Measurements from ENCODE around the gene VILL. TPM values are rescaled to one million over a fixed set of nuclear protein-coding genes. Genes with fewer than 3 reads are reported as not detected.

The VILL gene
- total RNA-seq, 1 experiment from 2014 or later = 1.2 TPM

- no peak overlapping the region for H3K9ac ChIP-seq (ENCODE audit: low read length)
- CTCF ChIA-PET = no interaction called here
- H4K20me1 ChIP-seq (ENCODE audit: insufficient read depth) = no peaks in the 10 kb centered on the region
- H3K4me1 ChIP-seq (ENCODE audit: control insufficient read depth in 1 of 2, insufficient read depth in 2 of 2, low read length in 2 of 2) = peaks cover 14 to 45% of the 10 kb centered on the region in 2 experiments
- no TSS peak for BruUV-seq (replicated peaks)
- H2AFZ ChIP-seq (ENCODE audit: low read depth, low read length, poor library complexity, severe bottlenecking) = no peak overlapping the region
- H3K4me3 ChIP-seq (replicated peaks in 1 of 2; ENCODE audit: low read depth in 1 of 2, low read length in 2 of 2) = no peak overlapping the region
- H3K9me2 ChIP-seq (ENCODE audit: insufficient read depth) = no peaks in the 10 kb centered on the region
- DNase-seq (ENCODE audit: low read depth, low spot score) = no peak
- RAD21 ChIA-PET (ENCODE audit: low non-redundant PET in 1 of 2, low total read pairs in 2 of 2, uncharacterized antibody in 2 of 2, unreplicated experiment in 2 of 2) = no interaction called here
- H3K79me2 ChIP-seq (ENCODE audit: insufficient read depth, low read length) = no peaks in the 10 kb centered on the region
- no peak overlapping the region for H3K4me2 ChIP-seq (ENCODE audit: low read length)
- no peaks in the 10 kb centered on the region for H3K36me3 ChIP-seq (ENCODE audit: control insufficient read depth in 1 of 2, insufficient read depth in 2 of 2, low read length in 2 of 2)
- ATAC-seq = no peak
- no peaks in the 10 kb centered on the region for H3K27me3 ChIP-seq (ENCODE audit: insufficient read depth, low read length)
- intact Hi-C loops (cut with micrococcal nuclease) = no loop called here
- POLR2A ChIA-PET = no interaction called here
- H3K27ac ChIP-seq (ENCODE audit: low read depth, low read length) = no peak overlapping the region
- TF ChIP-seq, protein P1, sequence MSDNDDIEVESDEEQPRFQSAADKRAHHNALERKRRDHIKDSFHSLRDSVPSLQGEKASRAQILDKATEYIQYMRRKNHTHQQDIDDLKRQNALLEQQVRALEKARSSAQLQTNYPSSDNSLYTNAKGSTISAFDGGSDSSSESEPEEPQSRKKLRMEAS (IDR thresholded peaks at IDR 0.05) = no peak
- TF ChIP-seq SP1 (IDR thresholded peaks at IDR 0.05; ENCODE audit: low read depth) = no peak
- TF ChIP-seq SIN3A (IDR thresholded peaks at IDR 0.05; ENCODE audit: low read depth) = no peak
- no peak for TF ChIP-seq JUND (IDR thresholded peaks at IDR 0.05)
- no peak for TF ChIP-seq FOSL1 (IDR thresholded peaks at IDR 0.05; ENCODE audit: low read depth)
- TF ChIP-seq TCF7L2 (IDR thresholded peaks at IDR 0.05; ENCODE audit: borderline replicate concordance, extremely low read depth, insufficient read depth, insufficient read length) = no peak
- TF ChIP-seq, protein P2, sequence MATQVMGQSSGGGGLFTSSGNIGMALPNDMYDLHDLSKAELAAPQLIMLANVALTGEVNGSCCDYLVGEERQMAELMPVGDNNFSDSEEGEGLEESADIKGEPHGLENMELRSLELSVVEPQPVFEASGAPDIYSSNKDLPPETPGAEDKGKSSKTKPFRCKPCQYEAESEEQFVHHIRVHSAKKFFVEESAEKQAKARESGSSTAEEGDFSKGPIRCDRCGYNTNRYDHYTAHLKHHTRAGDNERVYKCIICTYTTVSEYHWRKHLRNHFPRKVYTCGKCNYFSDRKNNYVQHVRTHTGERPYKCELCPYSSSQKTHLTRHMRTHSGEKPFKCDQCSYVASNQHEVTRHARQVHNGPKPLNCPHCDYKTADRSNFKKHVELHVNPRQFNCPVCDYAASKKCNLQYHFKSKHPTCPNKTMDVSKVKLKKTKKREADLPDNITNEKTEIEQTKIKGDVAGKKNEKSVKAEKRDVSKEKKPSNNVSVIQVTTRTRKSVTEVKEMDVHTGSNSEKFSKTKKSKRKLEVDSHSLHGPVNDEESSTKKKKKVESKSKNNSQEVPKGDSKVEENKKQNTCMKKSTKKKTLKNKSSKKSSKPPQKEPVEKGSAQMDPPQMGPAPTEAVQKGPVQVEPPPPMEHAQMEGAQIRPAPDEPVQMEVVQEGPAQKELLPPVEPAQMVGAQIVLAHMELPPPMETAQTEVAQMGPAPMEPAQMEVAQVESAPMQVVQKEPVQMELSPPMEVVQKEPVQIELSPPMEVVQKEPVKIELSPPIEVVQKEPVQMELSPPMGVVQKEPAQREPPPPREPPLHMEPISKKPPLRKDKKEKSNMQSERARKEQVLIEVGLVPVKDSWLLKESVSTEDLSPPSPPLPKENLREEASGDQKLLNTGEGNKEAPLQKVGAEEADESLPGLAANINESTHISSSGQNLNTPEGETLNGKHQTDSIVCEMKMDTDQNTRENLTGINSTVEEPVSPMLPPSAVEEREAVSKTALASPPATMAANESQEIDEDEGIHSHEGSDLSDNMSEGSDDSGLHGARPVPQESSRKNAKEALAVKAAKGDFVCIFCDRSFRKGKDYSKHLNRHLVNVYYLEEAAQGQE (IDR thresholded peaks at IDR 0.05; ENCODE audit: low read depth) = no peak
- TF ChIP-seq ZFX (IDR thresholded peaks at IDR 0.05) = no peak
- no peaks in the 10 kb centered on the region for H3K9me3 ChIP-seq (ENCODE audit: control insufficient read depth in 1 of 2, insufficient read depth in 1 of 2, low read depth in 1 of 2, low read length in 2 of 2)
Observed at GRCh38 chr3:37994639-37994972, 4.0 kb downstream of the VILL start.
